Psoas muscle (tissue), 8 donors: Measurements from ENCODE around the gene C3orf20. TPM values are rescaled to one million over a fixed set of nuclear protein-coding genes. Genes with fewer than 3 reads are reported as not detected.

Experiments
- ATAC-seq, 4 donors: fragments of 200-7000 bp; cut with Tn5 transposase; one replicate each; pipeline ENCODE4 v1.9.1; 2020; ENCODE audit warnings: moderate library complexity in 3 of 4, mild to moderate bottlenecking in 2 of 4
- DNase-seq, 2 donors: peaks; one replicate each; pipeline ENCODE4 v3.0.0-alpha.2; 2020
- H3K27ac ChIP-seq: fragments of 200-600 bp; one replicate; pipeline ENCODE4 v1.8.0; 2022
- H3K27me3 ChIP-seq, 3 donors: fragments of 200-600 bp in 1 of 3; one replicate each; pipeline versions ENCODE4 v1.6.1 to v1.8.0; 2013 to 2022; ENCODE audit warnings: low read length in 2 of 3, mild to moderate bottlenecking in 2 of 3, moderate library complexity in 1 of 3; ENCODE audit not compliant: insufficient read depth in 3 of 3
- H3K36me3 ChIP-seq, 2 donors: fragments of 200-600 bp in 1 of 2; one replicate each; pipeline versions ENCODE4 v1.6.1 to v1.8.0; 2013 to 2022; ENCODE audit warnings: low read depth in 1 of 2, mild to moderate bottlenecking in 1 of 2, moderate library complexity in 1 of 2; ENCODE audit not compliant: insufficient read depth in 1 of 2
- H3K4me1 ChIP-seq: fragments of 200-600 bp; one replicate; pipeline ENCODE4 v1.8.0; 2022
- H3K4me3 ChIP-seq: fragments of 200-600 bp; one replicate; pipeline ENCODE4 v1.8.0; 2022; ENCODE audit warnings: mild to moderate bottlenecking
- H3K9me3 ChIP-seq: fragments of 200-600 bp; one replicate; pipeline ENCODE4 v1.8.0; 2022
- WGBS, 3 donors: extraction: QIAGEN DNeasy Blood & Tissue Kit; methylation state at CpG; one replicate each; pipeline versions ENCODE4 v1.1.6 to v1.1.7; 2013; 5-methylcytosine and 5-hydroxymethylcytosine counted together
- intact Hi-C, 2 donors: fragments of 100-400 bp; cut with DNase I; formaldehyde crosslinking; loops; one replicate each; pipeline versions ENCODE4 v1.11.0 to v1.14.2; 2022
- polyA plus RNA-seq, 3 donors: library from polyadenylated mRNA; stranded (reverse); fragments of 200-250 nt; gene quantifications; one replicate each; pipeline ENCODE4 v1.2.3, GENCODE V29; 2013
- total RNA-seq, 4 donors: library from RNA; stranded (reverse); fragmentation: NEBNext Ultra II Directional in 2 of 4; extraction: Animal tissue kit (Norgen Biotek cat#: 25700) in 2 of 4; gene quantifications; one replicate each; pipeline versions ENCODE4 v1.2.1 to v1.2.4, GENCODE V29; 2021 to 2023
- TF ChIP-seq, protein P1 (sequence below): fragments of 200-600 bp; IDR thresholded peaks from one replicate; pipeline ENCODE4 v1.8.0; 2022; ENCODE audit warnings: antibody characterized with exemption
- donor health status: healthy with polysubstance abuse.
- donor health status: DM: no; HTN: no; CAD: no; lungs with moderate emphysema.
- donor health status: Bipolar disorder and iron deficiency.
- donor health status: healthy.
- donor health status: DM: yes; HTN: yes; CAD: no.
- donor health status: DM: no; HTN: no; CAD: no.
- donor health status: DM: no; HTN: no; CAD: no.
- donor health status: DM: yes; HTN: yes; CAD: no.

Gene C3orf20
- total and polyA plus RNA-seq, 7 donors: 0.01 to 0.38 (median 0.09) TPM; not detected in 2

DNA sequence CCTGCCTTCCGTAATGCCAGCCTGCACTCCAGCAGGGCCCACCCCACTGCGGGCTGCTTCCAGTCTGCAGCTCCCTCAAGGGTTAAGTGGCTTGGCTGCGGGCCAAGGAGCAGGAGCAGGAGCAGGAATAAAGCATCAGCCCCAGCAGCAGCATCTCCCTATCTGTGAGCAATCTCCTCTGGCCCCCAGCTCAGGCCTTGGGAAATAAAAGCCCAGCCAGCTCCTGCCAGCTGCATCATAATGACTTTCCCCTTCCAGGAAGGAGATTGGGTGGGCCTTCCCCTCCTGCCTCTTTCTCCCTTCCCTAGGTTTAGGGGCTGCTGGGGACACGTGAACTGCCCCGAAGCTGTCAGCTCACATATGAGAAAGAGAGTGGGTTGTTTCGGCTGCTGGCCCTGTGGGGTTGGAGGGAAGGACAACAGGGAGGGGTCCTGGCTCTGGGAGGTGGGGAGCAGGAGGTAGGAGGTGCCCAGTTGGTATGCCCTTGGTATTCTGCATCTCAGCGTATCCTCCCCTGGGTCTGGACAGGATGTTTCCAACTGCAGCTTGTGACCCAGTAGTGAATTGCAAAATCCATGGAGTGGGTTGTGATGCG is 109.2 kb downstream of the C3orf20 start:
- H3K36me3 ChIP-seq: no peaks in the 10 kb centered on the region
- peaks cover 2% of the 10 kb centered on the region for H3K9me3 ChIP-seq
- peaks cover 0 to 6% (median 0%) of the 10 kb centered on the region in 3 donors for H3K27me3 ChIP-seq
- ATAC-seq (no peak), DNase-seq (peak in 1 of 2 donors; percentile 26)
- no peak overlapping the region for H3K27ac ChIP-seq
- intact Hi-C loops: loop anchor here in 1 of 2 donors (5.0 kb wide), 1 partner anchor 107 kb away; the partner anchor contains the start of gene C3orf20
- 51 to 56% (median 55%) methylated on average over 8 of the region's 8 CpGs for WGBS, 3 donors
- TF ChIP-seq, protein P1, sequence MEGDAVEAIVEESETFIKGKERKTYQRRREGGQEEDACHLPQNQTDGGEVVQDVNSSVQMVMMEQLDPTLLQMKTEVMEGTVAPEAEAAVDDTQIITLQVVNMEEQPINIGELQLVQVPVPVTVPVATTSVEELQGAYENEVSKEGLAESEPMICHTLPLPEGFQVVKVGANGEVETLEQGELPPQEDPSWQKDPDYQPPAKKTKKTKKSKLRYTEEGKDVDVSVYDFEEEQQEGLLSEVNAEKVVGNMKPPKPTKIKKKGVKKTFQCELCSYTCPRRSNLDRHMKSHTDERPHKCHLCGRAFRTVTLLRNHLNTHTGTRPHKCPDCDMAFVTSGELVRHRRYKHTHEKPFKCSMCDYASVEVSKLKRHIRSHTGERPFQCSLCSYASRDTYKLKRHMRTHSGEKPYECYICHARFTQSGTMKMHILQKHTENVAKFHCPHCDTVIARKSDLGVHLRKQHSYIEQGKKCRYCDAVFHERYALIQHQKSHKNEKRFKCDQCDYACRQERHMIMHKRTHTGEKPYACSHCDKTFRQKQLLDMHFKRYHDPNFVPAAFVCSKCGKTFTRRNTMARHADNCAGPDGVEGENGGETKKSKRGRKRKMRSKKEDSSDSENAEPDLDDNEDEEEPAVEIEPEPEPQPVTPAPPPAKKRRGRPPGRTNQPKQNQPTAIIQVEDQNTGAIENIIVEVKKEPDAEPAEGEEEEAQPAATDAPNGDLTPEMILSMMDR: no peak
- no peaks in the 10 kb centered on the region for H3K4me1 ChIP-seq
- no peak overlapping the region for H3K4me3 ChIP-seq

DNA sequence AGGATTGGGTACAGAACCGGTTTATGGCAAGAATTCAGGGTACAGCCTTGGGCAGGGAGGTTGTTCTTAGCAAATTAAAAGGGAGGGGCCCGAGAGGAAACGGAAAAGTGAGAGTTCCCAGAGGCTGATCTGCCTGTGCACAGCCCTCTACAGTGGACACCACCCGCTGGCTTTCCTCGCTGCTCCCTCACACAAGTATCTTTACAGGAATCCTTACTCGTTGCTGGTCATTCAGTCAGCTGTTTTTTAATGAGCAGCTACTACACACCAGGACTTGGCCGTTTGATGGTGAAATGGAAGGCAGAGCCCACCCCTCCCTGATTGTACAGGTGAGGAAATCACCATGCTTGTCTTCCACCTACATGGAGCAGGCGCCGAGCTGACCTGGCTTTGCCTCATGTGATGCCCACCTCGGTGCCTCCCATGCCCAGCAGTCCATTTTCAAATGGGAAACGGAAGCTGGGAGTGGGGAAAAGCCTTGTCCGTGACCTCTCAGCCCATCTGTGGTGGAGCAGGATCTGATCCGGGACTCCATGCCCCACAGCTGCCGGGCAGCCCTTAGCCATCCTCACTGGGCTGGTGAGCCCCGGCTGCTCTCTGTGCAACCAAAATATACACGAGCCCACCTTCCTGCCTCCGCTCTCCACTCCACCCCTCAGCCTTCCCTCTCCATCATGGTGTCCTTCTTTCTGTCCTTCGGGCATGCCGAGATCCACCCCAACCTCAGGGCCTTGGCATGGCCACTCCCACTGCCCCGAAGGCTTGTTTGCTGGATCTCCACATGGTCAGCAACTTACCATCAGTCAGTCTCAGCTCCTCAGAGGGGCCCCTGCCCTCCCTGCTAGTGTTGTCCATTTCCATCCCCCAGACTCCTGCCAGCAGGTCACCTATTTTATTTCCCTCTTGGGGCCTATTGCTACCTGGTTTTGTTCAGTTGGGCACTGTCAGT is 110.5 kb downstream of the C3orf20 start:
- H3K9me3 ChIP-seq: no peaks in the 10 kb centered on the region
- ATAC-seq (no peak), DNase-seq (no peak)
- intact Hi-C loops: no loop called here
- peaks cover 0 to 6% (median 0%) of the 10 kb centered on the region in 3 donors for H3K27me3 ChIP-seq
- WGBS, 3 donors: 78 to 79% (median 79%) methylated on average over 20 of the region's 20 CpGs
- no peak overlapping the region for H3K27ac ChIP-seq
- TF ChIP-seq, protein P1: no peak
- H3K36me3 ChIP-seq: no peaks in the 10 kb centered on the region
- no peaks in the 10 kb centered on the region for H3K4me1 ChIP-seq
- no peak overlapping the region for H3K4me3 ChIP-seq

DNA sequence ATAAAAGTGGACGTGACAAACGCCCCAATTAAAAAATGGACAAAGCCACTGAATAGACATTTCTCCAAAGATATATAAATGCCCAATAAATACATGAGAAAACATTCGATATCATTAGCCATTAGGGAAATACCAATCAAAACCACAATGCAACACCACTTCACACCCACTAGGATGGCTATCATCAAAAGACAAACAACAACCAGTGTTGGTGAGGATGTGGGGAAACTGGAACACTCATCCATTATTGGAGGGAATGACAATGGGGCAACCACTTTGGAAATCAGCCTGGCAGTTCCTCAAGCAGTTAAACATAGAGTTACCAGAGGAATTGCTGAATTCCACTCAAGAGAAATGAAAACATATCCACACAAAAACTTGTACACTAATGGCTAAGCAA is 111.4 kb downstream of the C3orf20 start:
- H3K27me3 ChIP-seq: no peaks in the 10 kb centered on the region

DNA sequence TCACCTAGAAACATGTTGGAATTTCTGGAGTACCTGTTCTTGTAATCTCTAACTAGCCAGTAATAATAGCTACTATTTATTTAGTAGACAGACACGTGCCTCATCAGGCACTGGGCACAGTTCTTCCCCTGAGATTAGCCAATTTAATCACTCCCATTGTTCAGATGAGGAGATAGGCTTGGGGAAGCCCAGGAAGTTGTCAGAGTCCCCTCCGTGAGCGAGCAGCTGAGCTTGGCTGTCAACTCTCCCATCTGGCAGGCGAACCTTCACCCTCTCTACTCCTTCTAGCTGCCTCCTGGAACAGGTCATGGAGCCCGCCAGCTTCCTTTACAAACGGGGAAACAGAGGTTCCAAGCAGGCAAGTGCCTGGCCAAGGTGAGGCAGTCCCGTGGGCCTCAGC is 112.7 kb downstream of the C3orf20 start:
- Histone ChIP-seq H3K27ac (no peak overlapping the region), H3K9me3 (no peaks in the 10 kb centered on the region), H3K4me1 (no peaks in the 10 kb centered on the region), H3K27me3 (no peaks in the 10 kb centered on the region), H3K36me3 (no peaks in the 10 kb centered on the region), H3K4me3 (no peak overlapping the region)
- DNase-seq: no peak
- ATAC-seq: no peak
- 33 to 41% (median 36%) methylated on average over 7 of the region's 7 CpGs for whole genome bisulfite sequencing, 3 donors
- intact Hi-C loops: no loop called here
- TF ChIP-seq, protein P1: no peak

More for the DNA sequence above, 111.4 kb downstream of the C3orf20 start:
- Histone ChIP-seq H3K9me3 (no peaks in the 10 kb centered on the region), H3K27ac (no peak overlapping the region), H3K36me3 (no peaks in the 10 kb centered on the region), H3K4me1 (no peaks in the 10 kb centered on the region), H3K4me3 (no peak overlapping the region)
- no peak for ATAC-seq
- 96 to 98% (median 96%) methylated on average over 3 of the region's 3 CpGs for WGBS, 3 donors
- TF ChIP-seq, protein P1: no peak
- DNase-seq: no peak
- intact Hi-C loops: no loop called here
